OCI-LY3 (cell line): Measurements from ENCODE around the gene MACF1.

Experiments used
- CTCF ChIP-seq: fragments of 200-600, 300-600 bp; sonication (generic); IDR thresholded peaks from 2 replicates; pipeline ENCODE4 v1.5.1; 2014; ENCODE audit warnings: antibody characterized with exemption, low read length, low read depth
- EZH2phosphoT487 ChIP-seq: fragments of 200-600 bp; shearing (Covaris generic); IDR thresholded peaks from 2 replicates; pipeline ENCODE4 v1.6.1; 2018; ENCODE audit warnings: antibody characterized with exemption, mixed run types, low read depth

DNA sequence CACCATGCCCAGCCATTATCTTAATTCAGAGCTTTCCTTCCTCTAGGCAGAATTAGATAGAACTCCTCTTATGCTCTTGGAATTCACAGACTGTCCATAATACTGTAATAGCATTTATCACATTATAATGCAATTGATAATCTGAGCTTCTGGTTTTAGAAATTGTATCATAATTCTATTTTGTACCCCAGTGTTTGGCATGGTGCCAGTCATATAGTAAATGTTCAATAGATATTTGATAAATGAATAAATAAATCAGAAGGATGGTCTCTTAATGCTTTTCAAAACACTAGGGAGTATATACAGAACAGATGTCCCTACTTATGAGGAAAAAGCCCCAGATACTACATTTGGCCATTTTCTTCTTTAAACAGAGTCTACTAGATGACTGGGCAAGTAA, 167.6 kb downstream of the MACF1 start:
- TF ChIP-seq CTCF = no peak
- TF ChIP-seq EZH2phosphoT487 = no peak
